Measurements from ENCODE around the gene CLPSL2.

DNA sequence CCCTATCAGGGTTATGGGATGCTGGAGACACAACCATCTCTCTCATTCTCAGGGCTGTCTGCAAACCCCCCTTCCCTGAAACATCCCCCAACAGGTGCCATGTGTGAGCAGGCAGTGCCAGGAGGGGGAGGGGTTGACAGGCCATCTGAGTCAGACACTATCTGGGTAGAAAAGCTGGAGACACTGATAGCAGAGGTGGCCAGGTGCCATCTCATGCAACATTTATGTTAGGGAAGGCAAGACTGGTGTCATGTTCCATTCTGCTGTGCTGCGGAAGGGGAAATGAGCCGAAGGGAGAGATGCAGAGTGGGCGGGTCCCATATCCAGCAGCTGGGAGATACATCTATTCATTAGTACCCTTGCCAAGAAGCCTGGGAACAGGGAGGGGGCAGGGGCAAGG is 32.3 kb downstream of the CLPSL2 start:
- TF ChIP-seq EZH2phosphoT487 (IDR thresholded peaks at IDR 0.05) = no peak
- TF ChIP-seq, protein P1, sequence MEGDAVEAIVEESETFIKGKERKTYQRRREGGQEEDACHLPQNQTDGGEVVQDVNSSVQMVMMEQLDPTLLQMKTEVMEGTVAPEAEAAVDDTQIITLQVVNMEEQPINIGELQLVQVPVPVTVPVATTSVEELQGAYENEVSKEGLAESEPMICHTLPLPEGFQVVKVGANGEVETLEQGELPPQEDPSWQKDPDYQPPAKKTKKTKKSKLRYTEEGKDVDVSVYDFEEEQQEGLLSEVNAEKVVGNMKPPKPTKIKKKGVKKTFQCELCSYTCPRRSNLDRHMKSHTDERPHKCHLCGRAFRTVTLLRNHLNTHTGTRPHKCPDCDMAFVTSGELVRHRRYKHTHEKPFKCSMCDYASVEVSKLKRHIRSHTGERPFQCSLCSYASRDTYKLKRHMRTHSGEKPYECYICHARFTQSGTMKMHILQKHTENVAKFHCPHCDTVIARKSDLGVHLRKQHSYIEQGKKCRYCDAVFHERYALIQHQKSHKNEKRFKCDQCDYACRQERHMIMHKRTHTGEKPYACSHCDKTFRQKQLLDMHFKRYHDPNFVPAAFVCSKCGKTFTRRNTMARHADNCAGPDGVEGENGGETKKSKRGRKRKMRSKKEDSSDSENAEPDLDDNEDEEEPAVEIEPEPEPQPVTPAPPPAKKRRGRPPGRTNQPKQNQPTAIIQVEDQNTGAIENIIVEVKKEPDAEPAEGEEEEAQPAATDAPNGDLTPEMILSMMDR (IDR thresholded peaks at IDR 0.05) = no peak
- no peak for TF ChIP-seq EZH2 (IDR thresholded peaks at IDR 0.05)

Data from neural progenitor cell (in vitro differentiated cells).